ENCODE measurements around the gene PSMC5.
A peak's percentile ranks its signal among the peaks of the same experiment; 100 is the strongest.
"Not testable (repeated sequence)": the region's sequence is repeated elsewhere in the genome, so short reads cannot be mapped to it uniquely, and the experiment has no call there.

Gene PSMC5

DNA sequence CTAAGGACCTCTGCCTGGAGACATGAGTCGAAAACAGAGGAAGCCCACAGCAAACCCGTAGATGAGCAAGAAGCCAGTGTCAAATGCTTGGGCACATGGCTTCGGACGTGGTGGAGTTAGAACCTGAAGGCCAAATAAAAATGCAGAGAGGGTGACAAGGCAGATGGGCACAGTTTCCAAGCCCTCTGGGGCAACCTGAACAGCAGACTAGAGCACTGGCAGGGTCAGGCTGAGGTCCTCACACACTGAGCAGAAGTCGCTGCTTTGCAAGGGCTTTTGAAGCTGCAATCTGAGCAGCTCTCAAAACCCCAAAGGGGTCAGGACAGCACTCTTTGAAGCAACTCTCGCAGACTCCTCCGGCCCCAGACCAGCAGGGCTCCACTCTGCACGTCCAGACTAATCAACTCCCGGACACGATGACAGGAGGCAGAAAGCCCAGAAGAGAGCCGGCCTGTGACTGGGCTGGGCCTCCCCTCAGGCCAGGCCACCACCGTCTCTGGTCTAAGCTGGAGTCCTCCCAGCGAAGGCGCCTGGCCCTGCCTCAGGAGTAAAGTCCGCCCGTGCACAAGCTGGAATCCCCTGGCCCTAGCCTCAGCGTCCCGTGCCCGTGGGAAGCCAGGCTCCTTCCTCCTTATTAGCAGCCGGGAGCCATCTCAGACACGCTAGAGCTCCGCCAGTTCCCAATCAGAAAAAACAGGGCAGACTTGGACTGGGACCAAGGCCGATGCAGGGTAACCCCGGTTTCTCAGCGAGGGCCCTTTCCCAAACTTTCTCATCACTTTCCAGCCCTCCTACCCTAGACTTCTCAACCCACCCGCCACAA, 14.3 kb downstream of the PSMC5 start:
- no peak for DNase-seq

GRCh38 chr17:63842173-63842539, 14.9 kb downstream of the PSMC5 start:
- no peak for DNase-seq

- DNase-seq, result peak; percentile 99
These were observed 15.5 kb downstream of the PSMC5 start, which contains the start of gene SMARCD2 for GRCh38 chr17:63842540-63843386. Gene SMARCD2 (minus strand): TSS chr17:63842685. CDS start chr17:63842674, 11 bp downstream.

GRCh38 chr17:63843387-63843888, 16.2 kb downstream of the PSMC5 start:
- not testable (repeated sequence) for DNase-seq

DNA sequence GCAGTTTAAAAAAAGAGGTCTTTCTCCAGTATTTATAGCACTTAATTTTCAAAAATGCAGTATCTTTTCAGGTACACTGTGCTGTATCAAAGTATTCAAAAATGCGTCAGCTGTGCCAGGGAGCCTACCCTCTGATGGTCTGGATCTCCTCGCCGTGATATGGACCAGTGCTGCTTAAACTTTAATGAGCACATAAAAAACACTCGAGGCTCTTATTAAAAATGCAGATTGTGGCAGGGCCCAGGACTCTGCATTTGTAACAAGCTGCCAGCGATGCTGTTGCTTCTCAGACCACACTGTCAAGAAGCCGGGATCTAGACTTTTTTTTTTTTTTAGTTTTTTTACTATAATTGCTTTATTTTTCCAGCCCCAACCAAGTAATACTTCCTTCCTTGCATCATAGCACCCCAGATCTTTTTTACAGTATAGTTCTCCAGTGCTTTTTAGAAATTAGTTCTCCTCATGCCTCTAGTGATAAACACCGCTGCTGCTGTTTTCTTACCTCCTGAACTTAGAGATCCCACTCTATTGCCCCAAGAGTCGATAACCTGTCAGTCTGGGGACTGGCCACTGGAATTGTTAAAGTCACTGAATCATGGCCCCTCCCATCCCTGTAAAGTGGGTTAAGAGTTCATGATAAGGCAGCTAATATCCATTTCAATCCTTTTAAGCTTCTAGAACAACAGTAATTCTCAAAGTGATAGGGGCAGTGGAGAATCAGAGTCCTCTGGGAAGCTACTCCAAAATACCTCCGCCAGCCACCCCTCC, 16.9 kb downstream of the PSMC5 start:
- DNase-seq, result no peak

DNA sequence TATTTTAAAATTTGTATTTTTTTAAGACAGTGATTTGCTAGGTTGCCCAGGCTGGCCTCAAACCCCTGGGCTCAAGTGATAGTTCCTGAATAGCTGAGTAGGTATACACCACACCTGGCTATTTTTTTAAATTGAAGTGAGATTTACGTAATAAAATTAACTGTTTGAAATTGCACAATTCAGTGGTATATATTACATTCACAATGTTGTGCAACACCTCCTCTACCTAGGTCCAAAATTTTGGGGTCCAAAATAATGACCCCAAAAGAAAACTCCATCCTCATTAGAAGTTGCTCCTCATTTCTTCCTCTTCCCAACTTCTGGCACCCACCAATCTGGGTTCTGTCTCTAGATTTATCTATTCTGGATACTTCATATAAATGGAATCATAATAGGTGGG, 18.3 kb downstream of the PSMC5 start:
- DNase-seq, result no peak

DNA sequence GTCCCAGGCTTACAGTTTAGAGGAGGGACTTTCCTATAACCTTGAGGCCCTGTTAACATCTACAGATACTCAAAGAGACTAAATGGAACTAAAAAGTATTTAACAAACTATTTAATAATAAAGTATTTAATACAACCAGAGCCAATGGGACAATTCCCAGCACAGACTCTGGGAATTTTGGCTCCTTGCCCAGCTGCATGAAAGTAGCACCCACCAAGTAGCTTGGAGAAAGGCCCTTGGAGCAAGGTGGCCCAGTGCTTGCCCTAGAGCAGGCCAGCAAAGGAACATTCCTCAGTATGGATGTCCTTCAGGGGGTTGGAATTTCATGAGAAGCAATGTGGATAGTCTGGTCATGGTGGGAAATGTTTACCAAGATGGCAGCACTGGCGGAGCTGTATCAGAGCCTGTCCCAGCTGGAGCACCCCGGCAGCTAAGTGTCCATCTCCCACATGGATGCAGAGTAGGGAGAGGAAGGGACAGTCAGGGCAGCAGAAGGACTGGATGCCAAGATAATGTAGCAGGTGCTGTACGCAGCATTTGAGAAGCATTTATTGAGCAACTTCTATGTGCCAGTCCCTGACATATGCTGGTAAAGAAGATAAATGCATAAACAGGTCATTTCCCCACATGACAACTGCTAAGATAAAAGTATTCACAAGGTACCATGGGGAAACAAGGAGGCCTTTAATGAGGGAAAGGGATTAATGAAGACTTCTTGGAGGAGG, 20.5 kb downstream of the PSMC5 start:
- DNase-seq, result no peak

GRCh38 chr17:63848834-63849689, 21.8 kb downstream of the PSMC5 start:
- peak; percentile 91 for DNase-seq

DNA sequence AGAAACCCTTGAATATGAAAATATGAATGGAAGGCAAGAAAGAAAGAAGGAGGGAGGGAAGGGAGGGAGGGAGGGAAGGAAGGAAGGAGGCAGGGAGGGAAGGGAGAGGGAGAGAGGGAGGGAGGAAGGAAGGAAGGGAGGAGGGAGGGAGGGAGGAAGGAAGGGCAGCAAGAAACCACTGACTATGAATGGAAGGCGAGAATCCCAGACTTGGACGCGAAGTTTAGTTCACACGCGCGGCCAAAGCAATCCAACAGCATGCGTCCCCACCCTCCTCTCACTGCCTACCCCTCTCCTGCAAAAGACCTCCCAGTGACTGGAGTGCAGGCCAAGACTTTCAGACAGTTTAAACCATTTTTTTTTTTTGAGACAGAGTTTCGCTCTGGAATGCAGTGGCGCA, 23.2 kb downstream of the PSMC5 start:
- DNase-seq, result no peak

DNA sequence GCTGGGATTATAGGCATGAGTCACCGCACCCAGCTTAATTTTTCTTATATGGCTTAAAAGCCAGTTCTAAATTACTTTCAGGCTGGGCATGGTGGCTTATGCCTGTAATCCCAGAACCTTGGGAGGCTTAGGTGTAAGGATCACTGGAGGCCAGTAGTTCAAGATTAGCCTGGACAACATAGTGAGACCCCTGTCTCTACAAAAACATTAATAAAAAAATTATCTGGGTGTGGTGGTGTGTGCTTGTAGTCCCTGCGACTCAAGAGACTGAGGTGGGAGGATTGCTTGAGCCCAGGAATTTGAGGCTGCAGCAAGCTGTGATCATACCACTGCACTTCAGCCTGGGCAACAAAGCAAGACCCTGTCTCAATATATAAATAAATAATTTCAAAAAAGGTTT, 26.0 kb downstream of the PSMC5 start:
- DNase-seq, result no peak

DNA sequence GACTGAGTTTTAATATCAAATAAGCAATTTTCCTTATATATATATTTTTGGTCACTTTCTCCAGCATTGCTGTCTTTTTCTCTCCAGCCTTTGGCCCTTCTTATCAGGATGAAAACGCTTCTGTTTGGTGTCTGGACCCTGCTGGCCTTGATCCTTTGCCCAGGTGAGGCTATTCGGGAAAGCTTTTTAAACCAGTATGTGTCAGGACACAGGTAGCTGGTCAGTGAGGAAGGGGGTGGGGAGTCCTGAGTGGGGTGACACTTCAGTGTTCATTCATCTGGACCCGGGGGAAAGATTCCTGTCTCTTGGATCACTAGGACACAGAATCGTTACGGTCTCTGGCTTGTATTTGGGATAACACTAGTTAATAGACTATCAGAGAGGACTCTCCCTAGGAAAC, 27.5 kb downstream of the PSMC5 start:
- no peak for DNase-seq

GRCh38 chr17:63855185-63855584, 28.0 kb downstream of the PSMC5 start:
- no peak for DNase-seq

DNA sequence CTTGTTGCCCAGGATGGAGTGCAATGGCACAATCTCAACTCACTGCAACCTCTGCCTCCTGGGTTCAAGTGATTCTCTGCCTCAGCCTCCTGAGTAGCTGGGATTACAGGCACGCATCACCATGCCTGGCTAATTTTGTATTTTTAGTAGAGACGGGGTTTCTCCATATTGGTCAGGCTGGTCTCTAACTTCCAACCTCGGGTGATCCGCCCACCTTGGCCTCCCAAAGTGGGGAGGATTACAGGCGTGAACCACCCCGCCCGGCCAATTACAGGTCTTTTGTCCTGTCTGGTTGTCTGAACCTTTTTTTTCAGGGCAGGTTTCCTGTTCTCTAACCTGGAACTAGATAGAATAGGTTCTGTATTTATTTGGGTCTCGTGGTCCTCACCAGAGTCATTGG, 29.2 kb downstream of the PSMC5 start:
- not testable (repeated sequence) for DNase-seq

GRCh38 chr17:63859257-63859656, 32.0 kb downstream of the PSMC5 start:
- no peak for DNase-seq

GRCh38 chr17:63866625-63867024, 39.4 kb downstream of the PSMC5 start:
- not testable (repeated sequence) for DNase-seq

GRCh38 chr17:63869491-63870291, 42.5 kb downstream of the PSMC5 start:
- not testable (repeated sequence) for DNase-seq

DNA sequence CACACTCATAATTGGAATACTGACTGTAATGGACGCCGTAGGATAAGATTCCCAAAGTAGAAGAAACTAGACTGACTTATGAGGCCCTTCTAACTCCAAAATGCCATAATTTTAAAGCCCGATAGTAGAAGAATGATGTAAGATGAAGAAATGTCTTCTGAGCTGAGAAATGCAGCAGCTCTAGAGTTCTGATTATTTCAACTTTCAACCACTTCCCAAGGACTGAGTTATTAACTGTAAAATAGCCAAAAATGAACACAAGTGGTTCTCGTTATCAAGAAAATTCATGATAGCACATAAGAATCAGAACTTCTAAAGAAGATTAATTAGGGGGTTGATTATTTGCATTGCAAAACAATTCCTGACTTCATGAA, 43.0 kb downstream of the PSMC5 start:
- not testable (repeated sequence) for DNase-seq

DNA sequence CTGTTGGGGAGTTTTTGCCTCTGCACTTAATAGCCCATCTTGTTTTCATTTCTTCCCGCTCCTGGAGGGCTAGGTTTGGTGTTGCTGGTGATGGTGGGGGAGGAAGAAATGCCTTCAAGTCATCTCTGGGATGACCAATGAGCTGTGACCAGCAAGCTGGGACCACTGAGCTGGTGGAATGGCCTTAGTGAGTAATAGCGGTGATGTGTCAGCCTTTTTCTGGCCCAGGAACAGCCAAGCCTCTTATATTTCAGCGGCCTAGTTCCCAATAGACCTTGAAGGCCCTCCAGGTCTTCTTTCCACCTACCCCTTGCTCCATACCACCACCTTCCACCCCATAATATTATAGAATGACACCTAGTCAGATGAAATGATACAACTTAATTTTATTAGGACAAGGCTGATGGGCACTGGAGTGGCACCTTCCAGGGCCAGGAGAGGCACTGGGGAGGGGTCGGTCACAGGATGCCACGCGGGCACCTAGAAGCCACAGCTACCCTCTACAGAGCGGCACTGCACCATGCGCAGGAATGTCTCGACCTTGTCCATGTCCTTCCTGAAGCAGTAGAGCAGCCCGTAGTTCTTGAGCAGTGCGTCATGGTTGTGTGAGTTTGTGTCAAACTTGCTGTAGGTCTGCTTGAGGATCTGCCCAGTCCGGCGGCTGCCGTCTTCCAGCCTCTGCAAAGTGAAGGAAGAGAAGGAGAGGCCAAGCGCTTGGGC, 44.6 kb downstream of the PSMC5 start:
- not testable (repeated sequence) for DNase-seq

DNA sequence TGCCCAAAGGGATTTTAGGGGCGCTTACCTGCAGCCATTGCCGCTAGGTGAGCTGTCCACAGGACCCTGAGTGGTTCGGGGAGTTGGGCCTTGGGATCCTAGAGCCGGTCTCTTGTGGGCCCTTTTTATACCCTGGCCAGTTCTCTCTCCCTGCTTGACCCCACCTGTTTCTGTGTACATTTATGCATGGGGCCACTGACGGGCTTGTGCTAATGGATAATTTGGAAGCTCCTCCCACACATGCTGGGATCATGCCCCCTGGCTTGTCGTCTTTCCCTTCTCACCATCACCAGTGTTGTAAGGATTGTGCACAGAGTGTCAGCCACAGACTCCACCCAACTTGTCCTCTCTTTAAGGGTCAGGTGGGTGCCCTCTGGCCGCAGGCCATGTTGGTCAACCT, 46.3 kb downstream of the PSMC5 start, which contains the start of gene CSH2:
CSH2 (minus strand) TSS at position 101 of the 400 bp plus-strand sequence; CDS start at position 38, 63 bp downstream.
- not testable (repeated sequence) for DNase-seq
